CD4-positive, alpha-beta T cell treated with Interleukin-10 for 1 hour (primary cell): ENCODE measurements around the gene POLR3E.
A peak's percentile ranks its signal among the peaks of the same experiment; 100 is the strongest.
"Not testable (repeated sequence)": the region's sequence is repeated elsewhere in the genome, so short reads cannot be mapped to it uniquely, and the experiment has no call there.

Source experiments
- DNase-seq: peaks from one replicate; pipeline ENCODE4 v3.0.0-alpha.2; 2020

The POLR3E gene

DNA sequence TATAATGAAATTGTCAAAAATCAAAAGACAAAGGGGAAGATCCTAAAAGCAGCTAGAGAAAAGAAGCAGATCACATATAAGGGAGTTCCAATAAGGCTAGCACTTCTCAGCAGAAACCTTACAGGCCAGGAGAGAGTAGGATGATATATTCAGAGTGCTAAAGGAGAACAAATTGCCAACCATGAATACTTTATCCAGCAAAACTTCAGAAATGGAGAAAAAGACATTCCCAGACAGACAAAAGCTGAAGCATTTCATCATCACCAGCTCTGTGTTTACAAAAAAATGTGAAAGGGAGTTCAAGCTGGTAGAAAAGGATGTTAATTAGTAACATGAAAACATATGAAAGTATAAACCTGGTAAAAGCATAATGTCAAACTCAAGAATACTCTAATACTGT is 39.8 kb downstream of the POLR3E start:
- no peak for DNase-seq

DNA sequence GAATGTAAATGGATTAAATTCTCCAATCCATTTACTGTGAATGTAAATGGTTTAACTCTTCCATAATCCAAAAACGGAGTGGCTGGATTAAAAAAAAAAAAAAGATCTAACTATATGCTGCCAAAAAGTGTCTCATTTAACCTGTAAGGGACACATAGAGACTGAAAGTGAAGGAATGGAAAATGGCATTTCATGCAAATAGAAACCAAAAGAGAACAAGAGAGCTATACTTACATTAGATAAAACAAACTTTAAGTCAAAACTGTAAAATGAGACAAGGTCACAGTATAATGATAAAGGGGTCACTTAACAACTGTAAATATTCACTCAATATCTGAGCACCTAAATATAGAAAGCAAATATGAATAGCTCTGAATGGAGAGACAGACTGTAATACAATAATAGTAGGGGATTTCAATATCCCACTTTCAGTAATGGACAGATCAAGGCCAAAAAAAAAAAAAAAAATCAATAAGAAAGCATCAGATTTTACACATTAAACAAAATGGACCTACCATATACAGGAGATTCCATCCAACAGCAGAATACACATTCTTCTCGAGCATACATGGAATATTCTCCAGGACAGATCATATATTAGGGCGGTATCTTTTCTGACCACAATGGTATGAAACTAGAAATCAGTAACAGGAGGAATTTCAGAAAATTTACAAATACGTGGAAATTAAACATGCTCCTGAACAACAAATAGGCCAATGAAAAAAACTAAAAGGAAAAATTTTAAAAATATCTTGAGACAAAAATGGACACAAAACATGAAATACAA is 40.8 kb downstream of the POLR3E start:
- DNase-seq = no peak

DNA sequence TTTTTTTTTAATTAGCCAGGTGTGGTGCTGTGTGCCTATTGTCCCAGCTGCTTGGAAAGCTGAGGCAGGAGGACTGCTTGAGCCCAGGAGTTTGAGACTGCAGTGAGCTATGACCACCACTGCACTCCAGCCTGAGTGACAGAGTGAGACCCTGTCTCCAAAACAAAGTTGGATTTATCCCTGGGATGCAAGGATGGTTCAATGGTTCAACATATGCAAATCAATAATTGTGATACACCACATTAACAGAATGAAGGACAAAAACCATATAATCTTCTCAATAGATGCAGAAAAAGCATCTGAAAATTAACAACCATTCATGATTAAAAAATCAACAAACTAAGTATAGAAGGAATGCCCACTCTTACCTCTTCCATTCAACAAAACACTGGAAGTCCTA is 43.7 kb downstream of the POLR3E start:
- no peak for DNase-seq

DNA sequence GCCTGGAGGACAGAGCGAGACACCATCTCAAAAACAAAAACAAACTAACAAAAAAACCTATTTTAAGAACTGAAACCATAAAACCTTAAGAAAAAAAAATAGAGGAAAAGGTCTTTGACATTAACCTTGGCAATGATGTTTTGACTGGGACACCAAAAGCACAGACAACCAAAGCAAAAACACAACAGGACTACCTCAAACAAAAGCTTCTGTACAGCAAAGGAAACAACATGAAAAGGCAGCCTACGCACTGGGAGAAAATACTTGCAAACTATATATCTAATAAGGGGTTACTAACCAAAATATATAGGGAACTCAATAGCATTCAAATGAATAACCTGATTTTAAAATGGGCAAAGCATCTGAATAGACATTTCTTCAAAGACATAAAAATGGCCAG is 44.9 kb downstream of the POLR3E start:
- no peak for DNase-seq

DNA sequence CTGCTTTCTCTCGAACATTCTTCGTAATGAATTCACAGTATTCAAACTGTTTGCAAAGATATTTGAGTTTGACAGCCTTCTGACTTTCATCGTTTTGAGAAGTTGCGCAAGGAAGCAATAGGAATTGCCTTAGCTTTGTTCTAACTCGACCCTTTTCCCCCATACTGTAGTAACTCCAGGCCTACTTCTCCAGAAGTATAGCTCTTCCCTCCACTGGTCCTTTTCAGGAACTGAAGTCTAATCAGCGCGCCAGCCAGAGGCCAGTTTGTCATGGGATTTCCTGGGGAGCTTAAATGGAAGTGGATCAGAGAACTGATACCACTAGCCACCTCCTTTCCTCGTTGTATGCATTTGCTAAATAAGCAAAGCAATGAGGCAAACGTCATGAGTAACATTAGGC is 49.3 kb downstream of the POLR3E start:
- DNase-seq = no peak

DNA sequence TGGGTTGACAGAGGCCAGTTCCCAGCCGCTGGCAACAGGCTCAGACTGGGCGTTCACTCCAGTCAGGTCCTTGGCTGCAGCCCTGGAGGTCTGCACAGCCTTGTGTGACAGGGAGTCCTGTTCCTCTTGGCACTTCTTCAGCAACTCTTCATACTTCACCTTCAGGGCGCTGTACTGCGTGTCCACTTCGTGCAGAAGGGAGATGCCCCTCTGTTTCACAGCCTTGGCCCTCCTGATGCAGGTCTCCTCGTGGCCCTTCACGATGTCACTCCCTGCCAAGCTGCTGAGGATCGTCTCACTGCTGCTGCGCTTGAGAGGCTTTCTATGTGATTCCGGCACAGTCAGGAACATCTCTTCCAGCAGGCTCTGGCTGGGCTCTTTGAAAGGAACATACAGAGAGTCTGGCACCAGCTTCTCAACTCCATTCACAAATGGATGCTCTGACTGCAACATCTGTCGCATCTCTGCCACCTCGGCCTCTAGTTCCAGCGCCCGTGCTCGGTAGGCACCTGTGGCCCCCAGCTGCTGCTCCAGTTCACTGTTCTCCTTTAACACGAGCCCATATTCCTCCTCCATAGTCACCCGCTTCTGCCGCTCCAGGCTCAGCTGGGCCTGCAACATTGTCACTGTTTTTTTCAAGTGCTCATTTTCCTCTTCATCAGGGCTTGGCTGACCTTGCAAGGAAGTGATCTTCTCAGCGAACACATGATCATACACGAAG is 50.1 kb downstream of the POLR3E start:
- DNase-seq = no peak

DNA sequence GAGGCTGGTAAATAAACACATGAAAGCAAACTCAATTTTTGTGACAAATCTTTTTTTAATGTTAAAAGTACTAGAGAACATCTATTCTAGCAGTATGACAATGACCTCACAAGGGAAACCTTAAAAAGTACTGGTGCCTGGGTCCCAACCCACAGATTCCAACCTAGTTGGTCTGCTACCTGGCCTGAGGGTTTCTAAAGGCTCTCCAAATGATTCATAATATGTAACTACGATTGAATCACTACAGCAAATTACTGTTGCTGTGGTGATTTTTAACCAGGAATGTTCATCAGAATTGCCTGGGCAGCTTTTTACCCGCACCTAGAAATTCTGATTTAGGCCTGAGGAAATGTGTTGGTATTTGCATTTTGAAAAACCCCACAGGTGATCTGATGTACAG is 51.1 kb downstream of the POLR3E start:
- DNase-seq = no peak

DNA sequence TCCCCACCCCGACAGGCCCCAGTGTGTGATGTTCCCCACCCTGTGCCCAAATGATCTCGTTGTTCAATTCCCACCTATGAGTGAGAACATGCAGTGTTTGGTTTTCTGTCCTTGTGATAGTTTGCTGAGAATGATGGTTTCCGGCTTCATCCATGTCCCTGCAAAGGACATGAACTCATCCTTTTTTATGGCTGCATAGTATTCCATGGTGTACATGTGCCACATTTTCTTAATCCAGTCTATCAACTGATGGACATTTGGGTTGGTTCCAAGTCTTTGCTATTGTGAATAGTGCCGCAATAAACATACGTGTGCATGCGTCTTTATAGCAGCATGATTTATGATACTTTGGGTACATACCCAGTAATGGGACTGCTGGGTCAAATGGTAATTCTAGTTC is 53.8 kb downstream of the POLR3E start:
- not testable (repeated sequence) for DNase-seq

DNA sequence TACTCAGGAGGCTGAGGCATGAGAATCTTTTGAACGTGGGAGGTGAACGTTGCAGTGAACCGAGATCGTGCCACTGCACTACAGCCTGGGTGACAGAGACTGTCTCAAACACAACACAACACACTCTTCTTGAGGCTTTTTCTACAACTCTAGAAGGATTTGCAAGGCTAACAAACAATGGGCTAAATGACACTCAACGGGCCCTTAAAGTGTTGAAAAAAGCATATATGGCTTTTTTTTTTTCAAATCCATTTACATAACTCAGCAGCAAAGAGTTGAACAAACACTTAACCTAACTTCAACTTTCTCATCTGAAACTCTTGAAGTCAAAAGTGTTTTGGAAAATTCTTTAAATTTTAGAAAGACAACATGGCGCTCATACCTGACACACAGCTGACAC is 54.9 kb downstream of the POLR3E start:
- no peak for DNase-seq

DNA sequence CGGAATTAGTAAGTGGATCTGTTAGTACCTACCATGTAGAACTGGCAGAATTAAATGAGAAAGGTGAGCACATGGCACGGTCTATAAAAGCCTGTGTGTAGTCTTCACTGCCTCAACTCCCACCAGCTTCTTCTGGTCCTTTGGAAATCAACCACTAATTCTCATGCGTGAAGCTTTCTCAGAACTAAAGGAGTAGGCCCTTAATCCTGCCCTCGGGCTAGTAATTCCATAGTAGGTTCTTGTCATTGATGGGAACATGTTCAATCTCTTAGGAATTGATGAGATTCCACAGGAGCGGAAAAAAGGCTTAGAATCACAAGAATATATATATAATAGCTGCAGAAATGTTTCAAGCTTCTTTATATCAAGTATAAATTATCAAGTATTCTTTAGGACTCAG is 55.5 kb downstream of the POLR3E start:
- no peak for DNase-seq

DNA sequence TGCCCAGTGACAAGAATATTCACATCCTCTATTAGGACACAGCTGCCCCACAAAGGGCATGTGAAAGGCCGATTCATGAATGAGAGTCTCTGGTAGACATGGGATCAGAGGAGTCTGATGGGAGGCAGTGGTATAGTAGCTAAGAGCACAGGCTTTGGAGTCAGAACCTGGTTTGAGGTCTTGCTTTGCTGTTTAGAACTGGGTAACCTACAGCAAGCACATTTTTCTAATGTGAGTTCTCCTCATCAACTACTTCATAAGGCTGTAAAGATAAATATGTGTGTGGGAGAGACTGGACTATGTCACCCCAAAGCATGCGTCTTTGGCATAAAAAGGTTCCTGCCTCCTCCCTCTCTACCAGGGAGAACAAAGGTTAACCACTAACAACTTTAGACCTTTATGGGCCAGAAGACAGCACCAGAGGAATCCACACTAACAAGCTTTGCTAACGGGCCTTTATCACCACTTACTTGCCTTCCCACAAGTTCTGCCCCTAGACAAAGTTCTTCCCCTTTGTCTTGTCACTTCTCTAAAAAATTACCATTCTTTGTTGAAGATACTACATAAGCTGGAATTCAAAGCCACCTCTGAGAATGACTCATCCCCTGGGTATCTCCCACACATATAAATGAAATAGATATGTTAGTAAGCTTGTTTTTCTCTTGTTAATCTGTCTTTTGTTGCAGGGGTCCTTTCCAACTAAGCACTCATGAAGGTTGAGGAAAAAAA is 56.1 kb downstream of the POLR3E start:
- peak; percentile 51 for DNase-seq

DNA sequence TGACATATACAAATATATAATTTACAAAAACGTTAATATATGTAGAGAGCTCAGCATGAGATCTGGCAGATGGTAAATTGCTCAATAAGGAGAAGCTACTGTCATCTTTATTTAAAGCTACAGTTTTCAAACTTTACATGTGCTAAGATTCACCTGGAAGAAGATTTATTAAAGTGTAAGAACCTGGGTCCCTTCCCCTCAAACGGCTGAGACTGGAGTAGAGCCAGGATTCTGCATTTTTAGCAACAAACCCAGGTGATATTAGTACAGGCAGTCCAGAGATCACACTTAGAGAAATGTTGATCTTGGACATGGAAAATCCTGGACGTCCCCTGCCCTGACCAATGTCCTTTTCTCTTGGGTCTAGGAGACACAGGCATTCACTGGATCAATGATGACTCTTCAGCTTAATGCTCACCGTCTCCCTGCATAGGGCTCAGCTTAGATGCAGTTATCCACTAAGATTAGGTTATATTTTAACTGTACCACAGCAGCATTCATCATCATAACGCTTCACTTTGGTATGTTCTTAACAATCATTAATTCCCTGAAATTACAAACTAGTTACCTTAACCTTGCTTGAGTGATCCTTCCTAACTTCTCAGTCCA is 56.8 kb downstream of the POLR3E start:
- no peak for DNase-seq

DNA sequence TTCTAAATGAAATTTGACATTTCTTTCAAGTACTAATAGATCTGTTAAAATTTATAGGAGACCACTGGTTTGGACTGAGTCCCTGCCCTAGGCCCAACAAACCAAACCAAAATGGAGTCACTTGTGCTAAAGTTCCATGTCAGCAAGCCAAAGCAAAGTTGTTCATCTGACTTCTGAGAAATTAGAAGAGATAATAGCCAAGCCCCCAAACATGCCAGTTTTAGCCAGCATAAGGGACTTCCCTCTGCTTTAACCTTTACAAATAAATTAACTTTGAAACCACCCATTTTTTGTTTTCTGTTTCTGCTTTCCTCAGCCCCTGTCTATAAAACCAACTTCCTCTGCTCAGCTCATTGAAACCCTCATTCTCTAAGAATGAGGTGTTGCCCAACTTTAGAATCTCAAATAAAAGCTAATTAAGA is 58.3 kb downstream of the POLR3E start:
- DNase-seq = peak; percentile 42

DNA sequence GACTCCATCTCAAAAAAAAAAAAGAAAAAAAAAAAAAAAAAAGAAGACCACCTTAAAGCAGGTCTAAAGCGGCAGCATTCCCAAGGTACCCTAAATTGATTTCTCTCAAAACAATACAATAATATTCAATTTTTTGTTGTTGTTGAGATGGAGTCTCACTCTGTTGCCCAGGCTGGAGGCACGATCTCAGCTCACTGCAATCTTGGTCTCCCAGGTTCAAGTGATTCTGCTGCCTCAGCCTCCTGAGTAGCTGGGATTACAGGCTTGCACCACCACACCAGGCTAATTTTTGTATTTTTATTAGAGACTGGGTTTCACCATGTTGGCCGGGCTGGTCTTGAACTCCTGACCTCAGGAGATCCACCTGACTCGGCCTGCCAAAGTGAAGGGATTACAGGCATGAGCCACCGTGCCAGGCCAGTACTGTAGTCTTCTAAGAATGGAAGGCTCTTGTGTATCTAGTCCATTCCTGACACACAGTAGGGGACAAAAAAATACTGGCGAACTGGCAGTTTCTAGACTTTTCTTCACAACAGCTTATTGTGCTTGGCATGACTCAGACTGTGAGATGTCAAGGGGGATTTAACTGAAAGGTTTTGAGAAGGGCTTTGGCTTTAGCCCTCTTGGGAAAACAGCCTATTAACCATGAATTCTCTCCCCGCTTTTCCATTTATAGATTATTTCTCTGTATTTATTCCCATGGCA is 59.9 kb downstream of the POLR3E start:
- DNase-seq = no peak

DNA sequence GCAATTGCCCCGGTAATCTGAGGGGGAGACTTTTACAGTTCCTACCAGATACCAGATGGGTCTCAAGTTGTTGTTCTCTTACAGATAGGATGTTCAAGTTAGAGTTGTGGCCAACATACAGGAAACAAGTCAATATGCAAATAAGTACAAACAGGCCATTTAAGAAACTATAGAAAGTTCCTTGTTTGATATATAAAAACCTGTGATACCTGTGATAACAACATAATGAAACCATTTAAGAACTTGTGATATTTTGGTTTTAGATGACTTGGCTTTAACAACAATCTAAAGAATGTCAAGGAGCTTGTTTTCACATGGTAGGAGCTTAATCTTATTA is 60.4 kb downstream of the POLR3E start:
- DNase-seq = peak; percentile 57

DNA sequence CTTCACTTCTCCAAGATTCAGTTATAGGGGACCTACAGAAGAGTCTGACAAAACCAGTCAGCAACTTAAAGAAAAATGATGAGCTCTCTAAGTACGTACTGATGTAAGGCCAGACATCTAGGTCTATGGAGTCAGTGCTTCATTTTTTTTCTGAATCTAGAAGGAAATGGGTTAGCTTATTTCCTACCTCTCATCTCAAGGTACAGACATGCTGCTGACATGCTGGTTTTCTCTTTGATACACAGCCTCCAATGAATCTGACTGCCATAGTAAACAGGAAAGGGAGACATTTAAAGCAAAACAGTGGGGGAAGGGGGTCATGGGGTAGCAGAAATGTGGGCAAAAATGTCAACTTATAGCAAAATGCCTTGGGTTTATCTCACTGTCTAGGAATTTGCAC is 60.8 kb downstream of the POLR3E start:
- peak; percentile 57 for DNase-seq

DNA sequence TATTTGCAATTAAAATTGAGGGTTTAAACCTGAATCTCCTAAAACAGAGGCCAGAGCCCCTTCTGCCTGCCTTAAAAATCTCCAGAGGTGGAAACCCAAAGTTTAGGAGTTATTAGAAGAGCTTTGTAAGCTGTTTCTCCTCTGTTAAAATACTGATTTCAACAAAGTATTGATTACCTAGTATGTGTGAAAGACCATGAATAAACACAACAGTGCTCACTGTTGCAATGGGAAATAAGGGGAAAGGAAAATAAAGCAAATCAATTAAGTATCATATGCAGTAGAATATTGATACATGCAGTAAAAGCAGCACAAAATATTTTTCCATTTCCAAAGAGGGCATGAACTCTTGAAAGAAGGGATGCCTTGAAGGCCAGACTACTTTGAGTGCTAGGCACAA is 62.5 kb downstream of the POLR3E start:
- no peak for DNase-seq

DNA sequence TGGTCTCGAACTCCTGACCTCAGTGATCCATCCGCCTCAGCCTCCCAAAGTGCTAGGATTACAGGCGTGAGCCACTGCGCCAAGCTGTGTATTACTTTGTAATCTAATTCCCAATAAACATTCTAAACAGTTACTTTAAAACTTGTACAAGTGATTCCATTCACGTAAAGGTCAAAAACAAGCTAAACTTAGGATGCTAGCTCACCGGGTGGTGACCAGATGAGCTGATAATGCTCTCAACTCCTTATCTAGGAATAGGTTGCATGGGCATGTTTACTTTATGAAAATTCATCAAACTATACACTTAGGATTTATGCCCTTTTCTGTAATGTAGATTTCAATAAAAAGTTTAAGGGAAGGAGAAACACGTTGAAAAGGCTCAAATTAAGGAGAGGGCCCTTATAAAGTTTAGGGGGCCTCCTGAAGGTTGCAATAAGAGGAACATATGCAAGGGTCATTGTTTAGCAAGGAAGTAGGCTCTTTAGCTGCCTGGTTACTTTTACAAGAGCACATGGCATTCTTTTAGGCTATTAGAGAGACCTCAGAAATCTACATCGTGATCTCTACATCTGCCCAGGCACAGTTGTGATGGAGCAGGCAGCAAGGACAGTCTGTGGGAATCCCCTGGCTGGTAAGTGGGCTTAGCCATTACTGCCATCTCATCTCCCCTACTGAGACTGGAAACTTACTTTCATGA is 63.9 kb downstream of the POLR3E start:
- DNase-seq = no peak

DNA sequence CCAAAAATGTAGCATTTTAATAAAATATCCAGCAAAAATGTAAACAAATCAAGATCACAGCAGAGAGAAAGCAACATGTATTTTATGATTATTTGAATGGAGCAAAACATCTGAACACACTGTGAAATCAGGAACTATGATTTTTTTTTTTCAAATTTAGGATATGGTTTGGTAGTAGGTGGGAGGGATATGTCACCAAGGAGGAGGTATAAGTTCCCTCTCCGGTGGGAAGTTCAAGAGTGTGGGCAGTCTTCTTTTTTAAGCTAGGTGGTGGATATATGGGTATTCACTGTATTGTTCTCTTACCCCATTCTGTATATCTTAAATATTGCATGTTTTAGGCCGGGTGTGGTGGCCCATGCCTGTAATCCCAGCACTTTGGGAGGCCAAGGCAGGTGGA is 67.0 kb downstream of the POLR3E start:
- DNase-seq = no peak

DNA sequence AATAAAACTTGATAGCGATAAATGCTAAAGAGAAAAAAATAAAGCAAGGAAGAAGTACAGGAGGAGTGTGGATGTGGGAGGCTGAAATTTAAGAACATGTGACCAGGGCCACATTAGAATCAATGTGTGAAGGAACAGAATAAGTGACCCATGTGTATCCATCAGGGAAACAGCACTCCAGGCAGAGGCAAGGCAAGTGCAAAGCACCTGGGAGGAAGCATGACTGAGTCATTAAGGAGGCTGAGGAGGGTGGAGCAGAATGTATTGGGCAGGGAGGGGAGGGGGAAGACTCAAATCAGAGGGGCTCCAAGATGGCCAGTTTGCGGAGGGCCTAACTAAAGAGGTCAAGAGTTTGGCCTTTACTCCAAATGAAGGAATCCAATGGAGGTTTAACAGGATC is 69.2 kb downstream of the POLR3E start:
- DNase-seq = no peak

DNA sequence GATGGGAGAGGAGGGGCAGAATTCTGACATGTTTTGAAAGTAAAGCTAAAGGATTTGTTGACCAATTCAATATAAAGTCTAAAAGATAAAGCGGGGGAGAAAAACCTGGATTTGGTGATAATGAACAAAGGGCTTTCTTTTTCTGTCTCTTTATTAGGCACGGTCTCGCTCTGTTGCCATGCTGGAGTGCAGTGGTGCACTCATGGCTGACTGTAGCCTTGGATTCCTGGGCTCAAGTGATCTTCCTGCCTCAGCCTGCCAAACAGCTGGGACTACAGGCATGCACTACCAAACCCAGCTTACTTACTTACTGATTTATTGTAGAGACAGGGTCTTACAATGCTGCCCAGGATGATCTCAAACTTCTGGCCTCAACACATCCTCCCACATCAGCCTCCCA is 69.7 kb downstream of the POLR3E start:
- no peak for DNase-seq

DNA sequence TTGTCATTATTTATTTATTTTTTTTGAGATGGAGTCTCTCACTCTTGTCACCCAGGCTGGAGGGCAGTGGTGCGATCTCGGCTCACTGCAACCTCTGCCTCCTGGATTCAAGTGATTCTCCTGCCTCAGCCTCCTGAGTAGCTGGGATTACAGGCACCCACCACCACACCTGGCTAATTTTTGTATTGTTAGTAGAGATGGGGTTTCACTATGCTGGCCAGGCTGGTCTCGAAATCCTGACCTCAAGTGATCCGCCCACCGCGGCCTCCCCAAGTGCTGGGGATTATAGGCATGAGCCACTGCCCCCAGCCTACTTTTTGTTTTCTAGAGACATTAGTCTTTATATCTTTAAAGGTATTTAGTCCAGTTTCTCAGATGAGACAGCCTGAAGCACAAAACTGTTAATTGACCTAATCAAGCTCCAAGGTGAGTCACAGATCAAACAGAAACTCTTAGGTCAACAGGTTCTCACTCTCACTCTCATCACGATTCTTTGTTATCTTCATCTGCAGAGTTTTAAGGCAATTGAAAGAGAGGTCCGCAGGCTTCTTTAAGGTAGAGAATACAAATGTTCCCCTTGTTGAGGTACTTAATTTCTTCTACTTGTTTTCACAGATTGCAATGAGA is 71.1 kb downstream of the POLR3E start:
- not testable (repeated sequence) for DNase-seq
